Frontal cortex (tissue), 4 donors: ENCODE data around the gene FRMD3. TPM values are rescaled to one million over a fixed set of nuclear protein-coding genes. Genes with fewer than 3 reads are reported as not detected.
"Not testable (repeated sequence)": the region's sequence is repeated elsewhere in the genome, so short reads cannot be mapped to it uniquely, and the experiment has no call there.

ENCODE experiments used
- DNase-seq, 2 donors: peaks; one replicate each; pipeline ENCODE4 v3.0.0; 2012; ENCODE audit warnings: low spot score in 2 of 2
- FAIRE-seq: peaks from 2 replicates; lab custom pipeline; 2012; peaks lifted over from hg19 to GRCh38; lab: Jason Lieb, UNC
- total RNA-seq: library from RNA; depleted of rRNA; stranded (reverse); fragments of >200 nt; gene quantifications from one replicate; pipeline ENCODE4 v1.2.3, GENCODE V29; 2014
- donor health status: control.
- donor health status: control.
- donor health status: control.

Gene FRMD3
- total RNA-seq, 1 donor from 2014 or later = 43.6 TPM

DNA sequence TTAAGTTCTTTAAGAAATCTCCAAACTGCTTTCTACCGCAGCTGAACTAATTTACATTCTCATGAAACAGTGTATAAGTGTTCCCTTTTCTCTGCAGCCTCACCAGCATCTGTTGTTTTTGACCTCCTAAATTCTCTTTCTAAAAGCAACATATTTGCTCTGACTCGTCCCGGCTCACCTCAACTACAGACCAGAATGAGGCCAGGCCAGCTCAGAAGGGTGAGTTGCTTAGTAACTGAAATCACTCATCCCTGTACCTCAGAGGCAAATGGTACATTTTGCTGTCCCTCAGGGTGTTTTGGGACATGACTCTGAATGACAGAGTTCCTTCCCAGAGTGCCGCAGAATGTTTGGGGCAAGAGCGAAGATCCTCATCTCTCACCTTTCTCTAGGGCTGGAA, 127.5 kb downstream of the FRMD3 start:
- no peak for FAIRE-seq
- DNase-seq = no peak

DNA sequence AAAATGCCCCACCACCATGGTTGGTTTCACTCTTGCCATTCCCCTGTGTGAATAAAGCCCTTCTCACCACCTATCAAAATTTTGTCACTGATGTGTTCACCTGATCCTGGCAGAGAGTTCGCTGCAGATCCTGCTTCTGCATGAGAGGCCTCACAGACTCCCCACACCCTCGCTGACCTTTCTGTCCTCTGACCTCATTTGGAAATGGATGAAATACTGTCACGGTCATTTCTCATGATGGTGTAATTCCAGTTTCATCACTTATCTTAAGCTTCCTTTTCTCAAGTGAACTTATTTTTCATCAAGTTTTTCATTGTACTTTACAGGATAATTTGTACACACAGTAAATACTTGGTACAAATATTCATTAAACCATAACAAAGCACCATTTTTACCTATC, 131.3 kb downstream of the FRMD3 start:
- no peak for FAIRE-seq
- no peak for DNase-seq

DNA sequence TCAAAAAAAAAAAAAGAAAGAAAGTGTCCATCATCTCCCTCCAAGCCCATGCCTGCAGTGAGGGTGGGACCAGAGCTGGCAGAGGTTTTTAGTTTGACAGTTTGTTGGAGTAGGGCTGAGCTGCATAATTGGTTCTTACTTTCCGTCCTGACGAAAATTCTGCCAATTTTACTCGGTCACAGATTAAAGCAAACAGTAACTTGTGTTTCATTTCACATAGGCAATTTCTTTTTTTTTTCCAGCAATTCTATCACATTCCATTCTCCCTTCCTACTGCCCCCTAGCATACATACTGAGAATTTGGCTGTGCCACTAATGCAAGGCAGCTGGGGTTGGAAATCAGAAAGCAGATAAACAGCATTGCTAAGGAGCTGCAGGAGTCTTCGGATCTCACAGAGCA, 132.4 kb downstream of the FRMD3 start:
- FAIRE-seq = no peak
- no peak for DNase-seq

DNA sequence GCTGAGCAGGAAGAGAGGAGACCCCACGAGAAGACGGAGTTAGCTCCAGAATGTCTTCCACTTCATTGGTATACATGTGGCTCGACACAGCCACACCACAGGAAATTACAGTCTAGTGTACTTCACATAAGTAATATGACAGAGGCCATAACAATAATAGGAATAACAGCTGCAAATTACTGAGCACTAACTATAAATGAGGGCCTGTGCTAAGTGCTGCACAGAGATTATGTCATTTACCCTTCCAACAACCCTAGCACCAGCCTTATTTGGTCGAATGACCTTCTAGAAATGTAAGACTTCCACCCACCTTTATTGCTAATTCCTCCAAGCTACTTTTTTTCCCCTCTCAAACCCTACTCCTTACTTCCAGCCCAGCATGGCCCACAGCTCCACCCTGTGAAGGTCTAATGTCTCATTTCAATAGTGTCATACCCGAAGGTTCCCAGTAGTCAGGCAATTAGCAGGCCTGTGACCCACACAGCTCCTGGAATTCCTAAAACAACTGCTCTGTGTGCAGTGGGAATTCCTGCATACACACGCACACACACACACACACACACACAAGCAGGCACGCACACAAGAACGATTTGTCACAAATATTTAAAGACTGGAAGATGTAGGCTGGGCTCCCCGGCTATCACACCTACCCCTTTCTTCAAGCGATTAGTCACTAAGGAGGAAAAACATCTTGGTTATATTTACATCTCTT, 134.5 kb downstream of the FRMD3 start:
- DNase-seq = no peak

DNA sequence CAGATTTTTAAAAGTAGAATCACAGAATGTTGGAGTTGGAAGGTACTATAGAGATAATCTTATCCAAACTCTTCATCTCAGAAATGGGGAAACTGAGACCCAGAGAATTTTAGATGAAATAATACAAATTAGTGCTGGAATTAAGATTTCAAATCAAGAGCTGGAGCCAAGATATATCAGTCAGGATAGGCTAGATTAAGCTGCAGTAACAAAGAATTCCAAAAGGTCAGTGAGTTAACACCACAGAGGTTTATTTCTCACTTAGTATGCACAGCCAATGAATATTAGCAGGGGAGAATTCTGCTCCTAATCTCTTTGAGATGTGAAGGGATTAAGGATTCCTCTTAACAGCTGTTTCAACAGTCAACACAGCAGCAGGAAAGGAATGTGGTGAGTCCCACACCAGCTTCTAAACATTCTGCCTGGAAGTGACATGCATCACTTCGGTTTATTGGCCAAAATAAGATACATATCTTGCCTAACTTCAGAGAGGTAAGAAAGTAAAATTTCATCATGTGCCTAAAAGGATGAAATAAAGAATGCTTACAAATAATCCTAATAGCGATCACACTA, 136.8 kb downstream of the FRMD3 start:
- FAIRE-seq (no peak), DNase-seq (no peak)

More for the DNA sequence above, 134.5 kb downstream of the FRMD3 start:
- FAIRE-seq = no peak

DNA sequence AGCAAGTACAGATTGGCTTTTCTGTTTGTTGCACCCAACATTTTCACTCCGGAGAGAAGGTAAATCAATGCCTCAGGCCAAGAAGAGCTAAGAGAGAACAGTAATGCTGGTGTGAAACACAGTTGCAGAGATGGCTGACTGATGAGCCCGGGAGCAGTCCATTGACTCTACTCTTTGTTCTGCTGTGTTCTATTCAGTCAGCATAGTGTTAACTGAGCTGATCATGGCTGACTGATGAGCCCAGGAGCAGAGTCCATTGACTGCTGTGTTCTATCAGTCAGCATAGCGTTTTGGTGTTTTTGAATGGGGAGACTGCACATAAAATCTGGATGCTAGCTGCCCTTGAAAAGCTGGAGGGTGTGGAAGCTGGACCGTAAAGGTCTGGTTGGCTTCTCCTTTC, 141.4 kb downstream of the FRMD3 start:
- DNase-seq = no peak
- FAIRE-seq = no peak

DNA sequence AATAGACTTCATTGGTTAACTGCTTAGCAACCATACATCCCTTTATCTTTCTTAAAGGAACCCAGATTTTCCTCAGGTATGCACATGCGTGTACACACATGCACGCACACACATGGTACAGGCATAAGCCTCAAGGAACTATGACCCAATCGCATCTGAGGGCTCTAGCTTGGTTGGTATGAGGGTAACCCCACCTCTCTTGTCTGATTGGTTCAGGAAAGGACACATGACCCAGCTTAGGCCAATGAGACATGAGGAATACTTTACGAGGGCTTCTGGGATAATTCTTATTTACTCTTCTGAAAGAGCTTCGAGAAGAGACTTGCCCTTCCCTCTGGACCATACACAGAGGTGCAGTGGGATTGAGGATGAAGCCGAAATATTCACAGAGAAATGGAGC, 141.9 kb downstream of the FRMD3 start:
- DNase-seq (no peak), FAIRE-seq (no peak)

DNA sequence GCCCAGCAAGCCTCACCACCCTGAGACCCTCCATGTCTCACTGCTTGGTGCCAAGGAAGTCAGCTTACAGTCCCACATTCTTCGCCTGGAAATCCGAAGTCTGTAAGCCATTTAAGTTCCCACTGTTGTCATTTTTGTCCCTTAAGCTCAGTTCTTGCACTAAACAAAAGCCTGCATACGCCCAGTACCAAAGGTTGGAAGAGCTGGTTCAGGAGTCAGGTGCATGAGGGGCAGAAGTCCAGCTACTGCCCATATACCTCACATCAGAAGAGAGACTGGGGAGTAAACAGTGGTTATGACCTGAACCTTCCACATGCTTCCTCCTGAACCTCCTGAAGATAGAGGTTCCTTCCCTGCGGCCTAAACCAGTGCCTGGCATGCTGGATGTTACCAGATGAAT, 146.0 kb downstream of the FRMD3 start:
- no peak for FAIRE-seq

DNA sequence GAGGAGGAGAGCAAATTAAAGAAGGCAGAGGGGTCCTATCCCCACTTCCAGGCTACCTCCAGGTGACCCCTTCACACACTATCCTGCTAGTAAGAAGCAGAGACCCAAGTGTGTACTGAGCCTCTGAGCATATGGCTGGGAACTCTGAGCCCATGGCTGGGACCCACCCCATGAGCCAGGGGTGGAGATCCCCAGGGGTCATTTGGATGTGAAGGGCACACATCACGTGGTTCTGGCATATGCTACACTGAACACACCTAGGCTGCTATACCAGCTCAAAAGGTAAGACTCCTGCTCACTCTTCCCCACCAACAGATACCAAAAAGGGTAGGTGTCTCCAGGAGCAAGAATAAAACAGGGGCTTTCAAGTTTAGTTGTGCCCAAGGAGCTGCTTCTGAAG, 149.9 kb downstream of the FRMD3 start:
- FAIRE-seq = no peak
- no peak for DNase-seq

More for the DNA sequence above, 146.0 kb downstream of the FRMD3 start:
- no peak for DNase-seq

DNA sequence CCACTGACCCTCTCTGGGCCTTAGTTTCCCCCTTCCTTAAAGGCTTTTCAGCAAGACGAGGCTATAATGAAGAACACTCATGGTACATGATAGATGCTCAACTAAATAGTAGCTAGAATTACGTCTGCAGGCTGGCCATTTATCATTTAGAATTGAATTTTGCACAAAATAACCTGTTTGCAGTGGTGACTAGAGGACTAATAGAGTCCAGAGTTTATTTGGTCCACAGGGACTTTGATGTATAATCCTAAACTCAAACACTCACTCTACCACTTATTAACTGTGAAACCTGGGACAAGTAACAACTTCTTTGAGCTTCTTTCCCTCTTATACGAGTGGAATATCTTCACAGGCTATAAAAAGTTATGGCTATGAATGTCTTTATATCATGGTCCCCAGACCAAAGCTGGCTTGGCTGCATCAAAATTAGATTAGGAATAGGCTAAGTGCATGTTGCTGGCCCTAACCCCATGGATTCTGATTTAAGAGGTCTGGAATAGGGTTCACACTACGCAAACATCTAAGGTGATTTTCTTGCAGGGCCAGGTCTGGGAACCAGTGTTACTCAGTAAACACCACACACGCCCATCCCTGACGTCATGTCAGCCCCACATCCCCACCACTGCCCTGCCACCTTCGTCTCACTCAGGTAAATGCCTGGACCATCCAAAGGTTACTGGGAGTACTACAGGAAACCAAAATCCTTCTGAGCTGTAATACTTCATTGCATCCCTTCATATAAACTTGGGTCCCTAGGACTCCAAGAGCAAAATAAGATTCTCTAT, 150.6 kb downstream of the FRMD3 start:
- DNase-seq (no peak), FAIRE-seq (no peak)

DNA sequence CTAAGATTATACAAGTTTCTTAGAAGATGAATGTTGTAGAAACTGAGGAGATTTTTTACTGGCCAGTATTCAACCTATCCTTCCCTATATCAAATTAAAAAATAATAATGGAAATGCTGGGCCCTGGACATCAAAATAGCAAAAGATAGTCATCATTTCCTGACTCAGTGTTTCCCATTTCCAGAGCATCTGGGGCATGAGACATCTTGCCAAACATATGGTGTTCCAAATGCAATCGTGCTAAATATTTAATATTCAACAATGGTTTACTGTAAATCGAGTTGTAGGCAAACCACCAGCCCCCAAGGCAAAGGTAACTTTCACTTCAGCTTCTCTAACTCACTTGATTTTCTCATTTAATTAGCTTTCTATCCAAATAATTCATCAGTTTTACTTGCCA, 152.9 kb downstream of the FRMD3 start:
- DNase-seq = no peak
- FAIRE-seq = no peak

DNA sequence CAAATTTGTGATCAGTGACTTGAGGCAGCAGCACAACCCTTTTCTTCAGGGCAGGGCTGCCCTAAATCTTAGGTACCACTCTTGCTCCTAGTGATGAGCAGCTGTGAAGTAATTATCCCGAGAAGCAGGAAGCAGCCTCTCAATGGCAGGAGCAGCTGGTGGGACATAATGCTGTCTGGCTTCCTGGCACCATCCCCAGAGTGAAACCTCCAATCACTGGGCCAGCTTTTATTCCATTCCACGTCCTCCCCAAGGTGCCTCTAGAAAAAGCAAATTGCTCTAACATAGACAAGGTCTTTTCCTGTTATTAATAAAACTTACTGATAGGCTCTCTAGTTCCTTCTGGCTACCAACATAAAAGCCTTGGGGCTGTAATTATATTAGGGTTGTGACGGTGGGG, 154.0 kb downstream of the FRMD3 start:
- FAIRE-seq (no peak), DNase-seq (no peak)

DNA sequence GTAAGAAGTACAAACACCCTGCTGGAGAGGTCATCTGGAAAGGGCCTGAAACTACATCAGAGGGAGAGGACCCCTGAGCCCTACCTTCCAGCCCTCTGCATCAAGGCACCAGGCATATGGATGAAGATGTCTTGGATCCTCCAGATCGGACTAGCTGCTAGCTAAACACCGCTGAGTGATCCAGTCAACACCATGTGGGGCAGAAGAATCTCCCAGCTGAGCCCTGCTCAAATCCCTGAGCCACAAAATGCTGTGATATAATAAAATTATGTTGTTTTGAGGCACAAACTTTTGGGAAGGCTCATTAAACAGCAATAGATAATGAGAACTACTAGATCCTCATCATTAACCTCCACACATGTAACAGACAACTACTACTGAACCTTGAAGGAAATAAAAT, 155.2 kb downstream of the FRMD3 start:
- DNase-seq = no peak
- no peak for FAIRE-seq

DNA sequence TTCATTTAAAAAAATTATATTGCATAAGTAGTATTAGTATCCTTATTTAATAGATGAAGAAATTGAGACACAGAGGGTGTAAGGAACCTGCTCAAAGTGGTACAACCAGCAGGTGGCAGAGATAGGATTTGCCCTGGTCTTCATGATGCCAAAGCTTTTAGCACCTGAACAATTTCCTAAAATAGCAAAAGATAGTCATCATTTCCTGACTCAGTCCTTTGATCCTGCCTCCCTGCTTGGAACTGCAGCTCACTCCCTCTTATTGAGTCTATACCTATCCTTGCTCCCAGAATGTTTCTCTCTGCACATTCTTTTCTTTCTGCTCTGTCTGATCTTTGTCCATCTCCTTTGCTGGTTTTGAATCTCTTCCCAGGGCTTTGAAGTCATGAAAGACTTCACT, 155.8 kb downstream of the FRMD3 start:
- no peak for FAIRE-seq
- no peak for DNase-seq

DNA sequence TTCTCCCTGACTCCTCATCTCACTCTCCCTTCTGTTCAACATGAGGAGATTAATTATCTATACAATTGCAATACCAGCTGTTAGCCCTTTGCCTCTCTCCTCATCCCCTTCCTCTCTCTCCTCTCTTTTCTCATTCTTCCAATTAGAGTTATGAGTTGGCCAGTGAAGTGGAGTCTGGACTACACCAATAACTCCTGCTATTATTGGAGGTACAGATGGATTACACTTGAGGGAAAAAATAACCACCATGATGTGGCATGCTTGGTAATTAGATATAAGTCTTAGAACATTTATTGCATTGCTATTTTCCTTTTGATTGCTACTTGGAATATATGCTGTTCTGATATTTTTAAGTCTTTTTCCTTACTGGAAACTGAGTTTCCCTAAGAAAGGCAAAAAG, 159.2 kb downstream of the FRMD3 start:
- DNase-seq = no peak
- FAIRE-seq = no peak

DNA sequence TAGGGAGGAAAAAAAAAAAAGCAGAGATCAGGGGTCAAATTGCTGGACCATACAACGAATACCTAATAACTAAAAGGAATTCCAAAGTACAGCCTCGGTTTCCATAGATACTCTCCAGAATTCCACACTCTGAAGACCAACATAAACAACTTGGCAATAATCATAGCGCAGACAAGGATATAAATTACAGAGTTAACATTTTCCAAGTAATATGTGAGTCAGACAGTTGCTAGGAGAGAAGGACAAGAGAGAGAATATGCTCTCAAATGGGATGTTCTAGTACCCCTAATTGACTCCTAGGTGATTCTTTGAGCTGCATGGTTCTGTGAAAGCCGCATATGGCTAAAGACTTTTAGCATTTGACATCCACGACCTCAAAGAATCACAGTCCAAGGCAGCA, 165.2 kb downstream of the FRMD3 start:
- DNase-seq (no peak), FAIRE-seq (no peak)

DNA sequence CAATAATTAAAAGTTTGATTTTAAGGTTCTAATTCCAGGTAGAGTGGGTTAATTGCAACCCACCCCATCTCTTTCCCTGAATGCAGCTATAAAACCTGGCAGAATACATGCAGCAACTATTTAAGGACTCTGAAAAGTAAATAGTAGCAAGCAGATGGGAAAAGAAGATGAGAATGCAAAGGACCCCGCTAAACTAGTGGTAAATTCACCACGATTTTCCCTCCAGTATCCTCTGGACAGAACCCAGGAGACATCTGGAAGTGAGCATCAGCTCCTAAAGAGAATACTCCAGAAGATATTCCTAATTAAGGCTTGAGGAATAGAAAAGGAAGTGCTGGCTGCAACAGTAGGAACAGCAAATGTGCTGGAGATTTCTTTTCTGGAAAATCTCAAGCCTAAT, 170.9 kb downstream of the FRMD3 start:
- FAIRE-seq (no peak), DNase-seq (no peak)

DNA sequence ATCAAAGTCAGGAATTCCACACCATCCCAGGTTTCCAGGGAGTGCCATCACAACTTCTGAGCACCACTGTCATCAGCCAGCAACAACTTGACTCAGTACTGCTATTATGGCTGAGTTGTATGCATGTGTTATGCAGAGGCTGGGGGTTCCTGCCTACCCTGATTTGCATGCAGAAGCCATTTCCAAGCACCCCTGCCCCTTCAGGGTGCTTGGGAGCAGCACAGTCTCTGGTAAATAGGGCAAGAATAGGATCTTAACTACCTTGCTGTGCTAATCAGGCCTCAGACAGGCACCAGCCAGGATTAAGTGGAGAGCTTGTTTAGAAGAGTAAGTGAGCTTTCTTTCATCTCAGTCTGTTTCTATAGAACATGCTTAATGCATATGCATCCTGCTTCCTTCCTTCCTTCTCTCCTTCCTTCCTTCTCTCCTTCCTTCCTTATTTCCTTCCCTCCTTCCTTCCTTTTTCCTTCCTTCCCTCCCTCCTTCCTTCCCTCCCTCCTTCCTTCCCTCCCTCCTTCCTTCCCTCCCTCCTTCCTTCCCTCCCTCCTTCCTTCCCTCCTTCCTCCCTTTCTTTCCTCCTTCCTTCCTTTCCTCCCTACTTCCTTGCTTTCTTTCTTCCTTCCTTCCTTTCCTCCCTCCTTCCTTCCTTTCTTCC, 175.7 kb downstream of the FRMD3 start:
- FAIRE-seq = no peak
- DNase-seq = no peak

DNA sequence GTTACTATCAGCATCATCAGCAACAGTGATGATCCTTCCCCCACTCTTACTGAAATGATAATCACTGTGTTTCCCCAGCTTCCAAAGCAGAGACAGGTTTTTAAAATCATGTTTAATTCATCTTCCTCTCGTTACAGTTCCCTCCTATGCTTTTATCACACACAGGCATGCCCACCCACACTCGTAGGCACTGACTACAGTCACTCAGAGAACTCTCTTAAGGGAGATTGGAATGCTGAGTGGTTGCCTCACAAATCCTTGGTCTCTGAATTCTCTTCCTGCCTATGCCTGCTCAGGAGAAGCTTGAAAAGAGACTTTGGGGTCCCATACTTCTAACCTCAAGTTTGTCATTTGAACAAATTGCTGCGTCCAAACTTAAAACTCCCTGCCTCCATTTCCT, 179.2 kb downstream of the FRMD3 start:
- DNase-seq (no peak), FAIRE-seq (no peak)

DNA sequence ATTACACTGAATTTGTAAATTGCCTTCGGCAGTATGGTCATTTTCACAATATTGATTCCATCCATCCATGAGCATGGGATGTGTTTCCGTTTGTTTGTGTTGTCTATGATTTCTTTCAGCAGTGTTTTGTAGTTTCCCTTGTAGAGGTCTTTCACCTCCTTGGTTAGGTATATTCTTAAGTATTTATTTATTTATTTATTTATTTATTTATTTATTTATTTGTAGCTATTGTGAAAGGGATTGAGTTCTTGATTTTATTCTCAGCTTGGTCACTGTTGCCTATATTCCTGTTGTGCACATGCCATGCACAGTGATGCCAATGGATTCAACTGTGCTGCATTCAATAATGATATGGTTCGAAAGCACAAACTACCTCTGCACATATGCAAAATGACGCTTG, 179.7 kb downstream of the FRMD3 start:
- not testable (repeated sequence) for FAIRE-seq, DNase-seq

DNA sequence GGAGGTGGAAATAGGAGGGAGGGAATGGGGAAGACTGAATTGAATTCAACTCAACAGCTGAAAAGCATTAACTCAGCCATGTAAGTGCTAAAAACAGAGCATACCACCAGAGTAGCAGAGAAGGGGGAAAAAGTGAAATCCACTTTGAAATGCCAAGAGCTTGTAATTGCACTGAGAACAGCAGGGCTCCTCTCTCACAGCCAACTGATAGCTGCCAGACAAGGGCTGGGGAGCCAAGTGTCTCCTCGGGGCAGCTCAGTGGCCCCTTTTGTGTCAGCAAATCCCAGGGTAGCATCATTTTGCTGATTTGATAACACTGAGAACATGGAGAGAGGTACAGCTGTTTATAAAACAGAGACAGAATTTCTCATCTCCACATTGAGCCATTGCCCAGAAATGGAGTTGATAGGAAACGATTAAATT, 182.5 kb downstream of the FRMD3 start:
- no peak for FAIRE-seq

More for the DNA sequence above, 182.5 kb downstream of the FRMD3 start:
- DNase-seq = no peak
